GM12874 (cell line): ENCODE data around the gene CREB1.

Experiments
- TF ChIP-seq, protein P1 (sequence below): IDR thresholded peaks from 2 replicates; pipeline ENCODE4 v1.5.1; 2011; ENCODE audit warnings: low read depth, mild to moderate bottlenecking, control low read depth, low read length, moderate library complexity; ENCODE audit not compliant: insufficient read depth

The CREB1 gene

DNA sequence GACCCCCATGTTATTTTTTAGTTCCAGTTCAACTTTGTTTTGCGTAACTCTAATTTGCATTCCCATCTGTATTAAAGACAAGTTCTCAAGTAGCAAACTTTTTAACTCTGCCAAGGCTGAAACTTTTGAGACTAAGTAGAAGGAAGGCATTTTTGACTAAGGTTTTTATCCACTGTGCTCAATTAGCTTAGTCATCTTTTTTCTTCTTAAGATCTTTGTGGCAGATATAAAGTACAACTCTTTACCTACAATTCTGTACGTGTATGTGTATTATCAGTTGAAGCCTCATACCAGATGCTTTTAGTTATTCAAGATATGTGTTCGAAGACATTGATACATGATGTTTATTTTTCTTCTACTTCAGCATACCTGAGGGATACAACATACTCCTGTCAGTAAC lies 41.6 kb downstream of the CREB1 start:
- TF ChIP-seq, protein P1, sequence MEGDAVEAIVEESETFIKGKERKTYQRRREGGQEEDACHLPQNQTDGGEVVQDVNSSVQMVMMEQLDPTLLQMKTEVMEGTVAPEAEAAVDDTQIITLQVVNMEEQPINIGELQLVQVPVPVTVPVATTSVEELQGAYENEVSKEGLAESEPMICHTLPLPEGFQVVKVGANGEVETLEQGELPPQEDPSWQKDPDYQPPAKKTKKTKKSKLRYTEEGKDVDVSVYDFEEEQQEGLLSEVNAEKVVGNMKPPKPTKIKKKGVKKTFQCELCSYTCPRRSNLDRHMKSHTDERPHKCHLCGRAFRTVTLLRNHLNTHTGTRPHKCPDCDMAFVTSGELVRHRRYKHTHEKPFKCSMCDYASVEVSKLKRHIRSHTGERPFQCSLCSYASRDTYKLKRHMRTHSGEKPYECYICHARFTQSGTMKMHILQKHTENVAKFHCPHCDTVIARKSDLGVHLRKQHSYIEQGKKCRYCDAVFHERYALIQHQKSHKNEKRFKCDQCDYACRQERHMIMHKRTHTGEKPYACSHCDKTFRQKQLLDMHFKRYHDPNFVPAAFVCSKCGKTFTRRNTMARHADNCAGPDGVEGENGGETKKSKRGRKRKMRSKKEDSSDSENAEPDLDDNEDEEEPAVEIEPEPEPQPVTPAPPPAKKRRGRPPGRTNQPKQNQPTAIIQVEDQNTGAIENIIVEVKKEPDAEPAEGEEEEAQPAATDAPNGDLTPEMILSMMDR, result no peak

DNA sequence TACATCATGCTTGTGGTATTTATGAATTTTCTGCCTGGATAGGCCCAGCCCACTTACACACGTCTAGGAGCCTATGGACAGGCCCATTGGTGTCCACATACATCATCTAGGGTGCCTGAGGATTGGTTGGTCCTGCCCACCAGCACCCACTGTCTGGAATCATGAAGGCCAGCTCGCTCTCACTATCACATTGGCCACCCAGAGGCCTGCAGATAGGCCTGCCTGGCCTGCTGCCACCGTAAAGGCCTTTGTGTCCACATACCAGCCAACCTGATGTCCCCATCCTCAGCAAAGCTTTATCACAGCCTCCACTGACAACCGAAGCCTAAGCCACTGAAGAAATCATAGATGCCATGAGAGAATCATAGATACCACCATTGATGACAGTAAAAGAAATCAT lies 55.2 kb downstream of the CREB1 start:
- TF ChIP-seq, protein P1, result no peak

DNA sequence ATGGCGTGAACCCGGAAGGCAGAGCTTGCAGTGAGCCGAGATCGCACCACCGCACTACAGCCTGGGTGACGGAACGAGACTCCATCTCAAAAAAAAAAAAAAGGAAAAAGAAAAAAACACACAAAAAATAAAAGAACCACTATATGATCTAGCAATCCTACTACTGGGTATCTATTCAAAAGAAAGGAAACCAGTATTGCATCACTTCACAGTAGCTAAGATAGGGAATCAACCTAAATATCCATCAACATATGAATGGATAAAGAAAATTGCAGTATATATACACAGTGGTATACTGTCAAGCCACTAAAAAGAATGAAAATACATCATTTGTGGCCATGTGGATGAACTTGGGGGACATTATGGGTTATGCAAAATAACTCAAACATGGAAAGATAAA lies 57.5 kb downstream of the CREB1 start:
- TF ChIP-seq, protein P1, result no peak

DNA sequence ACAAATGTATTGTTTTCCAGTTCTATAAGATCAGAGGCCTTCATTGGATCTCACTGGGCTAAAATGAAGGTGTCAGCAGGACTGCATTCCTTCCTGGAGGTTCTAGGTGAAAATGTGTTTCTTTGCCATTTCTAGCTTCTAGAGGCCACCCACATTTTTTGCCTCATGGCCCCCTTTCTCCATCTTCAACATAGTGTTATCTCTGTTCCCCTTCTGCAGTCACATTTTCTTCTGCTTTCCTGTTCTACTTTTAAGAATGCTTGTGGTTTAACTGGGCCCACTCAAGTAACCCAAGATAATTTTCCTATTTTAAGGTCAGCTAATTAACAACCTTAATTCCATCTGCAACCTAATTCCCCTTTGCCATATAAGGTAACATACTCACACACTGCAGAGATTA lies 59.4 kb downstream of the CREB1 start:
- TF ChIP-seq, protein P1, result no peak

DNA sequence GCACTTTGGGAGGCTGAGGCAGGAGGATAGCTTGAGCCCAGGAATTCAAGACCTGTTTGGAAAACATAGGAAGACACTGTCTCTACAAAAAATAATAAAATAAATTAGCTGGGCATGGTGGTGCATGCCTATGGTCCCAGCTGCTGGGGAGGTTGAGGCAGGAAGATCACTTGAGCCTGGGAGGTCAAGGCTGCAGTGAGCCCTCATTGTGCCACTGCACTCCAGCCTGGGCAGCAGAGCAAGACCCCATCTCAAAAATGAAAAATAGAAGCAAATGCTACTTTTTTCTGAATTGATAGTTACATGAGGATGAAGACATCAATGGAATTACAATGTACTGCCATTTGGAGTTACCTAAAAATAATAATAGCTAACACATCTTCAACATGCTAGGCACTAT lies 63.5 kb downstream of the CREB1 start:
- TF ChIP-seq, protein P1, result no peak

DNA sequence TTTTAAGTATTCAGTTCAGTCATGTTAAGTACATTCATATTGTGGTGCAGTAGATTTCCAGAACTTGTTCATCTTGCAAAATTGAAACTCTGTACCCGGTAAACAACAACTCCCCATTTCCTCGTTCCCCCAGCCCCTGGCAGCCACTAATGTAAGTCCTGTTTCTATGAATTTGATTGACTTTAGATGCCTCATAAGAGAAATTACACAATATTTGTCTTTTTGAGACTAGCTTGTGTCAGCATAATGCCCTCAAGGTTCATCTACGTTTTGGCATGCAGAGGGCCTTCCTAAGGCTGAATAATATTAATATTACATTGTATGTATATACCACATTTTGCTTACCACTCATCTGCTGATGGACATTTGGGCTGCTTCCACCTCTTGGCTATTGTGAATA lies 64.5 kb downstream of the CREB1 start:
- TF ChIP-seq, protein P1, result no peak

DNA sequence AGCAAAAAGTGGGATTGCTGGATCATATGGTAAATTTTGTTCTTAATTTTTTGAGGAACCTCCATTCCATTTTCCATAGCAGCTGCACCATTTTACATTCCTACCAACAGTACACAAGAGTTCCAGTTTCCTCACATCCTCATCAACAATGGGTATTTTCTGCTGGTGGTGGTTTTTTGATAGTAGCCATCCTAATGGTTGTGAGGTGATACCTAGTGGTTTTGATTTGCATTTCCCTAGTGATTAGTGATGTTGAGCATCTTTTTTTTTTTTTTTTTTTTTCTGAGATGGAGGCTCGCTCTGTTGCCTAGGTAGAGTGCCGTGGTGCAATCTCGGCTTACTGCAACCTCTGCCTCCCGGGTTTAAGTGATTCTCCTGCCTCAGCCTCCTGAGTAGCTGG lies 65.0 kb downstream of the CREB1 start:
- TF ChIP-seq, protein P1, result no peak

DNA sequence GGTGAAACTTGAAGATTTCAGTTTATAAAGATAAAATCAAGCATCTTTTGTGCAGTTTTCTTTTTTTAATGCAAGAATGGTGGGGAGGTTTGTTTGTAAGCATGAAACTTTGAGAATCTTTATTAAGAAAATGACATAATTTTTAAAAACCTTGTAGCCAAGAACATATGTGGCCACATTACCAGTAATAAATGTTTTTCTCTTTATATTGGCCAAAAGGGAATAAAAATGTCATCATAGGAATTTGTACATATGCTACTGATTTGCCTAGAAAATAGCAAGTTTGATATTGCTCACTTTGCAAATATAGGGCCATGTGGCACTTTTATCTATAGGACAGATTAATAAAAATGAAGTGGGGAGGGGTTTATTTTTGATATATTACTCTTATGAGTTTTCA lies 69.9 kb downstream of the CREB1 start:
- TF ChIP-seq, protein P1, result no peak
